ENCODE results near the gene BAIAP2L2.
A peak's percentile ranks its signal among the peaks of the same experiment; 100 is the strongest.

The BAIAP2L2 gene

GRCh38 chr22:38110008-38110862 is at the start of gene BAIAP2L2:
Gene BAIAP2L2 (minus strand): TSS chr22:38110684. CDS start chr22:38110525, 159 bp downstream.
- TF ChIP-seq ZBTB7A (IDR thresholded peaks at IDR 0.05; ENCODE audit: low read depth) = no peak
- TF ChIP-seq YY1 (IDR thresholded peaks at IDR 0.05; ENCODE audit: low read depth) = no peak
- no peak for TF ChIP-seq FOXM1 (IDR thresholded peaks at IDR 0.05; ENCODE audit: borderline replicate concordance, low read depth)
- no peak for TF ChIP-seq NFIC (IDR thresholded peaks at IDR 0.05)
- TF ChIP-seq EP300 (IDR thresholded peaks at IDR 0.05; ENCODE audit: borderline replicate concordance) = no peak
- TF ChIP-seq TCF12 (IDR thresholded peaks at IDR 0.05; ENCODE audit: low read depth) = no peak
- TF ChIP-seq EGR1 (IDR thresholded peaks at IDR 0.05) = no peak
- no peak for TF ChIP-seq REST (IDR thresholded peaks at IDR 0.05; ENCODE audit: low read depth)

- no peak for TF ChIP-seq MAX (IDR thresholded peaks at IDR 0.05)
- TF ChIP-seq EP300 (IDR thresholded peaks at IDR 0.05; ENCODE audit: borderline replicate concordance) = no peak
- TF ChIP-seq CEBPB (IDR thresholded peaks at IDR 0.05) = no peak
Measured at GRCh38 chr22:38155703-38156102, 45.2 kb upstream of the BAIAP2L2 start.

GRCh38 chr22:38153821-38154562 is 43.5 kb upstream of the BAIAP2L2 start:
- TF ChIP-seq CEBPB (IDR thresholded peaks at IDR 0.05) (no peak), RAD21 (IDR thresholded peaks at IDR 0.05; ENCODE audit: low read depth) (peak; percentile 36; the same call in 1 of the 2 replicates)

- no peak for TF ChIP-seq RAD21 (IDR thresholded peaks at IDR 0.05; ENCODE audit: low read depth)
- TF ChIP-seq CEBPB (IDR thresholded peaks at IDR 0.05) = no peak
- TF ChIP-seq CREB1 (IDR thresholded peaks at IDR 0.05; ENCODE audit: low read depth) = no peak
- no peak for TF ChIP-seq ZBTB7A (IDR thresholded peaks at IDR 0.05; ENCODE audit: low read depth)
- TF ChIP-seq FOXM1 (IDR thresholded peaks at IDR 0.05; ENCODE audit: borderline replicate concordance, low read depth) = no peak
- TF ChIP-seq TEAD4 (IDR thresholded peaks at IDR 0.05) = no peak
- TF ChIP-seq YY1 (IDR thresholded peaks at IDR 0.05; ENCODE audit: low read depth) = no peak
- TF ChIP-seq TCF12 (IDR thresholded peaks at IDR 0.05; ENCODE audit: low read depth) = no peak
- no peak for TF ChIP-seq EP300 (IDR thresholded peaks at IDR 0.05; ENCODE audit: borderline replicate concordance)
- no peak for TF ChIP-seq TAF1 (IDR thresholded peaks at IDR 0.05; ENCODE audit: low read depth)
- no peak for TF ChIP-seq USF1 (IDR thresholded peaks at IDR 0.05)
- no peak for TF ChIP-seq EGR1 (IDR thresholded peaks at IDR 0.05)
- no peak for TF ChIP-seq MAX (IDR thresholded peaks at IDR 0.05)
- TF ChIP-seq NFIC (IDR thresholded peaks at IDR 0.05) = no peak
- no peak for TF ChIP-seq REST (IDR thresholded peaks at IDR 0.05; ENCODE audit: low read depth)
Measured at GRCh38 chr22:38151126-38151500, 40.6 kb upstream of the BAIAP2L2 start.

GRCh38 chr22:38148245-38148644 is 37.8 kb upstream of the BAIAP2L2 start:
- TF ChIP-seq NFIC (IDR thresholded peaks at IDR 0.05) (no peak), CREB1 (IDR thresholded peaks at IDR 0.05; ENCODE audit: low read depth) (no peak)

- no peak for TF ChIP-seq CREB1 (IDR thresholded peaks at IDR 0.05; ENCODE audit: low read depth)
- no peak for TF ChIP-seq TCF12 (IDR thresholded peaks at IDR 0.05; ENCODE audit: low read depth)
- no peak for TF ChIP-seq REST (IDR thresholded peaks at IDR 0.05; ENCODE audit: low read depth)
- no peak for TF ChIP-seq FOXM1 (IDR thresholded peaks at IDR 0.05; ENCODE audit: borderline replicate concordance, low read depth)
- no peak for TF ChIP-seq EP300 (IDR thresholded peaks at IDR 0.05; ENCODE audit: borderline replicate concordance)
- 0 out of 2 replicates have a peak, but pooled peaks have one; percentile 27 for TF ChIP-seq YY1 (IDR thresholded peaks at IDR 0.05; ENCODE audit: low read depth)
- TF ChIP-seq USF1 (IDR thresholded peaks at IDR 0.05) = no peak
- TF ChIP-seq ZBTB7A (IDR thresholded peaks at IDR 0.05; ENCODE audit: low read depth) = no peak
- TF ChIP-seq RAD21 (IDR thresholded peaks at IDR 0.05; ENCODE audit: low read depth) = peak; percentile 38
Measured at GRCh38 chr22:38144025-38144405, 33.5 kb upstream of the BAIAP2L2 start.

Data from Ishikawa (cell line).